Stimulated activated naive B cell treated with anti-CD40 and anti-IgM and Interleukin-4, amounts not matched to agents 10 μg/mL and 1 μg/mL and 100 μg/mL, for 72 hours (primary cell): ENCODE measurements around the gene MYO16.
A peak's percentile ranks its signal among the peaks of the same experiment; 100 is the strongest.

Experiments used
- ATAC-seq, 2 donors: fragments of 150-1000 bp; cut with Tn5 transposase; replicated peaks; 2 replicates each; pipeline ENCODE4 v1.10.0; 2021; ENCODE audit warnings: moderate library complexity in 1 of 2
- DNase-seq: peaks from one replicate; pipeline ENCODE4 v3.0.0; 2021
- H3K27ac Mint-ChIP-seq: one replicate; pipeline ENCODE4 v1.8.0; 2022; ENCODE audit warnings: mild to moderate bottlenecking, mixed read lengths
- H3K27me3 Mint-ChIP-seq, 2 donors: one replicate each; pipeline ENCODE4 v1.8.0; 2022; ENCODE audit warnings: mixed read lengths in 2 of 2
- H3K36me3 Mint-ChIP-seq, 2 donors: one replicate each; pipeline ENCODE4 v1.8.0; 2022; ENCODE audit warnings: mixed read lengths in 2 of 2, mild to moderate bottlenecking in 1 of 2
- H3K4me1 Mint-ChIP-seq, 2 donors: one replicate each; pipeline ENCODE4 v1.8.0; 2022; ENCODE audit warnings: mixed read lengths in 2 of 2, mild to moderate bottlenecking in 1 of 2
- H3K4me3 Mint-ChIP-seq, 2 donors: one replicate each; pipeline ENCODE4 v1.8.0; 2022; ENCODE audit warnings: mild to moderate bottlenecking in 2 of 2, mixed read lengths in 2 of 2, moderate library complexity in 1 of 2
- H3K9me3 Mint-ChIP-seq, 2 donors: one replicate each; pipeline ENCODE4 v1.8.0; 2022; ENCODE audit warnings: mixed read lengths in 2 of 2, mild to moderate bottlenecking in 1 of 2

MYO16 gene

DNA sequence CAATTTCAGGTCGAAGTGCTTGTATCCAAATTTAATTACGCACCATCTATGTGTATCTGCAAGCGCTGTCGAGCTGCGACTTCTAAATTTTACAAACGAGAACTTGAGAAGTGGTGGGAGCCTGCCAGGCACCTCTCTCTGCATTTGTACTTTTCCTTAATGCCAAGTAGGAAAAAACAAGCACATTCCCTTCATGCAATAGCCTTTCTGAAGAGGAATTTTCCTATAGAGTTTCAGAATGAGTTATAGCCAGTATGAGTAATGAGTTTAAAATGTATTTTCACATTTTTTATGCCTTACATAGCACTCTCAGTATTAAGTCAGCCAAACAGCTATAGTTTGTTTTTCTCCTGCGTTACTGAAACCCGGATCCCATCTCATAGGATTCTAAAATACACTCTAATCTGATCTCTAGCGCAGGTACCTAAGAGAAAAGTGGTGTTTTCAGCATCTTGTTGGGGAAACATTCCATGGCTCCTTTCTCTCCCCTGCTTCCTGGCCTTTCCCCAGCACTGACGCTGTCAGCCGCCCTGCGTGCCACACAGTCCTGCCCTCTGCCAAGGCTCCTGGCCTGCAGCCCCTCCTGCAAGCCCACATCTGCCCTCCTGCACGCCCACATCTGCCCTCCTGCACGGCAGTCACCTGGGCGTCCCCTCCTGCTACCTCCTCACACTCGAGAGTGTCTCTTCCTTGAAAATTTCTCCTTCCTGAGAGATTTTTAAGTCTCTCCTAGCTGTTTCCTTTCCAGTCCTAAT lies 526.9 kb downstream of the MYO16 start:
- Mint-ChIP-seq H3K27ac (peak overlapping the region; percentile 28), H3K27me3 (peaks cover 41% of the 10 kb centered on the region in 2 donors), H3K36me3 (no peaks in the 10 kb centered on the region), H3K4me1 (peaks cover 24 to 39% of the 10 kb centered on the region in 2 donors), H3K9me3 (no peaks in the 10 kb centered on the region), H3K4me3 (no peak overlapping the region)
- ATAC-seq, result no peak
- DNase-seq, result no peak

DNA sequence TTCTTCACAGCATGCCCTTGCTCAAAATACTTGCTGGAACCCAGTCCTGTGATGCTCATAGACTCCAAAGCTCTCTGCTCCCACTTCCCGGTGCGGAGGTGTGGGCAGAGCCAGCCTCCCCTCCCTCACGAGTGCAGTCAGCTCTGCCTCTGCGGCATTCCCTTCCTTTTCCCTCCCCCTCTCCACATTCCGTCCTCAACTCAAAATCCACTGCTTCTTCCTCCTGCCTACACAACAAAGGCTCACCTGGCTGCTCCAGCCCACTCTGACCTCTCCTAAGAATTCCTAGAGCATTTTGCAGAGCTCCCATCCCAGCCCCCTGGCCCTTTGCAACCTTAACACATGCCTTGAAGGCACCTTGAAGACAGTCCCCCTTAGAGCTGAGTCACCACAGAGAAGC lies 527.9 kb downstream of the MYO16 start:
- peaks cover 41% of the 10 kb centered on the region in 2 donors for H3K27me3 Mint-ChIP-seq
- H3K9me3 Mint-ChIP-seq, result no peaks in the 10 kb centered on the region
- ATAC-seq (no peak), DNase-seq (no peak)
- H3K27ac Mint-ChIP-seq, result no peak overlapping the region
- H3K36me3 Mint-ChIP-seq, result no peaks in the 10 kb centered on the region
- peaks cover 26 to 46% of the 10 kb centered on the region in 2 donors for H3K4me1 Mint-ChIP-seq
- H3K4me3 Mint-ChIP-seq, result no peak overlapping the region

DNA sequence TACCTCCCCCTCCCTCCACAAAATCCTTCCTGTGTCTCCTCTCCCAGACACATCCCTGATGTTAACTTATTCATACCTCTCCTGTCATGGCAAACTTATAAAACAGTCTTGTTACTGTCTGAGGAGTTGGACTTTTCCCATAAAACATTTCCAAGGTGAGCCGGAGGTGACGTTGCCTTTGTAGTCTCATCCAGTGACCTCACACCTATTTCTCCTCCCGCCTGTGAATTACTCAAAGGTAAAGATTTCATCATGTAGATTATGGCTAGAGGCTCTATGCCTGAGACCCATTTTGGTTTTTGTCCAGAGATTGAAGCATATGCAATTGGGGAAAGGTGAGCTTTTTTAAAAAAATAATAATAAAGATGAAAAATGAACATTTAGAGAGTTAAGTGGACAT lies 529.0 kb downstream of the MYO16 start:
- Mint-ChIP-seq H3K4me1 (peaks cover 33 to 57% of the 10 kb centered on the region in 2 donors), H3K9me3 (peaks cover 0 to 3% of the 10 kb centered on the region in 2 donors), H3K4me3 (no peak overlapping the region), H3K27ac (no peak overlapping the region), H3K36me3 (no peaks in the 10 kb centered on the region), H3K27me3 (peaks cover 36 to 41% of the 10 kb centered on the region in 2 donors)
- ATAC-seq (no peak), DNase-seq (no peak)

DNA sequence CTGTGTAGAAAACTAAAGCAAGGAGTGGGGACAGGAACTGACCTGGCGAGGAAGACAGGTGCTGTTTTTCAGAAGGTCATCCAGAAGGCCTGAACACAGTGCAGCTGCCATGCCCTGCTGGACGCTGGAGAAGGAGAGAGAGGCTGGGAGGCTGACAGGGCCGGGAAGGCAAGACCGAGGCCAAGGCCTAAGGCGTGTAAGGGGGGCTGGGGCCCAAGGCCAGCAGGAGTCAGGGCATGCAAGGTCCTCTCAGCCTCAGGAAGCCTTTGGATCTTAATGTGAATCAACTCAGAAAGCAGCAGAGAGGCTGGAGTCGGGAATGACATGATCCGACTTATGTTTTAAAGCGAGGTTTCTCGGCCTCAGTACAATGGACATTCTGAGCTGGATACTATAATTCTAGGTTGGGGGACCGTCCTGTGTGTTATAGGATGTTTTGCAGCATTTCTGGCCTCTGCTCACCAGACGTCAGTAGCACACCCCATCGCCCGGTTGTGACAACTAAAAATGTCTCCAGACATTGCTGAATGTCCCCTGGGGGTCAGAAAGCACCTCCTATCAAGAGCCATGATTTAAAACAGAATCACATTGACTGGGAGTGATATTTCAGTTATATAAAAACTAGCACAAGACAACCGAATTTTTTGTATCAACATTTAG lies 530.4 kb downstream of the MYO16 start:
- Mint-ChIP-seq H3K36me3 (no peaks in the 10 kb centered on the region), H3K4me1 (peaks cover 32 to 52% of the 10 kb centered on the region in 2 donors), H3K27me3 (peaks cover 35 to 36% of the 10 kb centered on the region in 2 donors), H3K4me3 (no peak overlapping the region), H3K9me3 (peaks cover 0 to 4% of the 10 kb centered on the region in 2 donors), H3K27ac (no peak overlapping the region)
- DNase-seq (peak; percentile 18), ATAC-seq (peak in 1 of 2 donors; percentile 16)

DNA sequence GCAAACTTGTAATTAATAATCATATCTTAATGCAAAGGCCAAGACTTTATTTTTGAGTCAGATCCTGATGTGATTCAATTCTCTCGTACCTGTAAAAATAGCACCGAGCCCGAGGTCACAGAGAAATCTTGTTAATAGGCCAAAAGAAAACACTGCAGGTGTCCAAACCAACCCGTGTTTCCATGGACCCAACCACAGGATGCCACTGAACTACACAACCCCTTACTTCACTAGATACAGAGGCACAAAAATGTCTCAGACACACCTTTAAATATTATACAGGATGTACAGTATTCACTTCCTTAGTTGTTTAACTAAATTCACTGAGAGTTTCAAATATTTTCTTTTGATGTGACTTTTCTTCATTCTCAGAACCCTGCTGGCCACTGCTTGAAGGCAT lies 530.9 kb downstream of the MYO16 start:
- H3K27me3 Mint-ChIP-seq, result peaks cover 29 to 34% of the 10 kb centered on the region in 2 donors
- no peak for ATAC-seq
- H3K27ac Mint-ChIP-seq, result no peak overlapping the region
- H3K36me3 Mint-ChIP-seq, result no peaks in the 10 kb centered on the region
- H3K4me1 Mint-ChIP-seq, result peaks cover 28 to 47% of the 10 kb centered on the region in 2 donors
- H3K9me3 Mint-ChIP-seq, result peaks cover 0 to 4% of the 10 kb centered on the region in 2 donors
- H3K4me3 Mint-ChIP-seq, result no peak overlapping the region
- no peak for DNase-seq

DNA sequence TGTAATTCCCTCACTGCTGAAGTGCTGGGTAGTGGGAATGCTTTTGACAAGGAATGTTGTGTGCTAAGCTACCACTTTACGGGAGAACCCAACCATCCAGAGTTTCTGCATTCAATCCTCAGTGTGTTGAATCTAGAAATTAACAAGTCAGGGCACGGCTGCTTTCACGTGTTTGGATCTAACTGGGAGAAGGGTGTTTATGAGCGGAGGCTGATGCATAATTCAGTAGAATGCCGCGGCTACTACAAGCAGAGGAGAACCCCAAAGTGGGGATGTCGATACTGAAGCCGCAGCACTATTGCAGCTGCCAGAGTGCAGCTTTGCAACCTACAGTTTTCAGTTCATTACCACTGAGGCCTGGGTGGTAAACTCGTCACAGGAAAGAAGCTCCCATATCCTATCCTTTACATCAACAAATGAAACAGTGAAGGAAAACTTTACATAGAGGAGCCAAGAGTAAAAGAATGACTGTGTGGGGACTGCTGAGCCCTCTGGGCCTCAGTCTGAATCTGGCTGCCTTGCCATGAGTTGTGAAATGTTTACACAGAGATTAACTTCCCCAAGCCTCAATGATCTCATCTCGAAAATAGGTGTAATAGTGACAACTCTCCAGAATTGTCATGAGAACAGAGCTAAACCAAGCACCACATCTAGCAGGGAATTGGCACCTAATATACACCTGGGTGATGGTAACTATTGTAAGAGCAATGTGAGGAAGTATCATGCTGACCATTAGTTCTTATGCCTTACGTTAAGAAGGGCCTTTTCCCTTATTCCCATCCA lies 531.7 kb downstream of the MYO16 start:
- no peak for ATAC-seq
- Mint-ChIP-seq H3K27me3 (peaks cover 26 to 37% of the 10 kb centered on the region in 2 donors), H3K4me3 (no peak overlapping the region), H3K36me3 (no peaks in the 10 kb centered on the region), H3K4me1 (peaks cover 28 to 47% of the 10 kb centered on the region in 2 donors), H3K9me3 (peaks cover 0 to 4% of the 10 kb centered on the region in 2 donors), H3K27ac (no peak overlapping the region)
- no peak for DNase-seq

DNA sequence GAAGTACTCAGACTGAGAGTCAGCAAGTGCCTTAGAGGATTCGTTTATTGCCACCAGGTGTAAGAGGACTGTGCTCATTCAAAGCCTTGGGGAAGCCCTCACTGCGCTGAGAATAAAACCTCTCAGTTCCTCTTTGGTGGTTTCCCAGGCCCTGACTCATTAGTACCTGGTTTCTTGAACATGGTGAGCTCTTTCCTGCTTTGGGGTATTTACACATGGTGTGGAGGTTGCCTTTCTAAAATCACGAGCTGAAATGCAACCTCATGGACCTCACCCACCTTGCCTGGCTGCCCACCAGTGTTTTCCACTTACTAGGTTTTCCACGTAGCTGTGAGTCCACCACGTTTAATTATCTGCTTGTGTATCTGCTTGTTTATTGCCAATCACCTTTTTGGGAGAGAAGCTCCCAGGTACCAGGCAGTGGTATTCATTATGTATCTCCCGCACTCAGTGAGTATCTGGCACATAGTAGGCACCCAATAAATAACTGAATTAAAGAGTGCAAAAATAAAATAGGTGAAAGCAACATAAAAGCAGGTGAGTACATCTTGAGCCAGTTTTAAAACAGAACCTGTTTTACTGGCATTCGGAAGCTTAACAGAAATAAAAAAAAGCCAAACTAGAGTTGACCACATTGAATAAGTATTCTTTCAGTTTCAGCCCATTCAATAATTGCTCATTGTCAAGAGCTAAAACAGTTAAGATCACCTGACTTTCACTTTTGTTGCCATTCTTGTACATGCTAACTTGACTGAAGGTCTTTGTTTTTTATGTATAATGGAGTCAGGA lies 533.0 kb downstream of the MYO16 start:
- ATAC-seq (peak; percentile 97 to 98), DNase-seq (peak; percentile 87)
- Mint-ChIP-seq H3K4me3 (peak overlapping the region; percentile 27 to 59), H3K4me1 (peaks cover 23 to 42% of the 10 kb centered on the region in 2 donors), H3K27ac (peak overlapping the region; percentile 90), H3K9me3 (peaks cover 0 to 4% of the 10 kb centered on the region in 2 donors), H3K36me3 (no peaks in the 10 kb centered on the region), H3K27me3 (peaks cover 25 to 37% of the 10 kb centered on the region in 2 donors)

DNA sequence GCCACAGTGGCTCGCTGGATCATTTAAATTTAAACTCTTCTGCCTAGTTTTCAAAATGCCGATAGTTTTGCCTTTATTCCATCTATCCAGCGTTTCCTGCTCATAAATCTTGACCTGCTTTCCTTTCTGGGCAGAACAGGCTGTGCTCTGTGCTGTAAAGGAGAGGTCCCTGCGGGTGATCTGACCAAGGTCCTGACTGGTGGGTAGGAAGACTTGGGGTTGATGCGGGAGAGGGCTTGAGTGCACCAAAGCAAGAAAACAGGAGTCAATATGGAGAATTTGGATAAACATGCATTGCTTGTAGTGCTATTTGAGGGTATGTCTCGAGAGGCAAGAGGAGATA lies 533.6 kb downstream of the MYO16 start:
- ATAC-seq, result no peak
- Mint-ChIP-seq H3K27me3 (peaks cover 19 to 31% of the 10 kb centered on the region in 2 donors), H3K36me3 (no peaks in the 10 kb centered on the region), H3K9me3 (peaks cover 0 to 4% of the 10 kb centered on the region in 2 donors), H3K27ac (no peak overlapping the region), H3K4me3 (peak overlapping the region; percentile 8 to 28), H3K4me1 (peaks cover 23 to 42% of the 10 kb centered on the region in 2 donors)
- DNase-seq, result no peak

DNA sequence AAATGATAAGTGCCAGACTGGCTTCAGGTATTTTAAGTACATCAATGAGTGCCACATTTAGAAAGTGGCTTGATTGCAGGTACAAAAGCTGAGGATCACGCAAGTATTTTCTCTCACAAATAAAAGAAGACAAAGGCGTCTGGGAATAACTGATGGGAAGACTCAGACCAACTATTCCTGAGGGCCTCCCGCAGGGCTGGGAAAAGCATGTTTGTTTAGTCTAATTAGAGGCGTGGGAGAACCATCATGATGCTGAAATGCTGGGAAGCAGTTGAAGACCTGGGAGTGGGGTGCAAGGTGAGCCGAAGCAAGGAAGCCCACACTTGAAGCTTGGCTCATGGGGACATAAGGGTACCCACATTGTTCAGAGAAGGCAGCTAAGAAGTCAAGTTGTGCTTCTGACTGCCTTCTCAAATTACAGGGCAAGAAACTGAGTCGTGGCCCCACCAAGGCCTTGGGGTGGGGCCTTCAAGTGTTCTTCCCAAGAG lies 536.0 kb downstream of the MYO16 start:
- Mint-ChIP-seq H3K4me3 (no peak overlapping the region), H3K27ac (no peak overlapping the region), H3K36me3 (no peaks in the 10 kb centered on the region), H3K27me3 (peaks cover 10 to 33% of the 10 kb centered on the region in 2 donors), H3K4me1 (peaks cover 20 to 30% of the 10 kb centered on the region in 2 donors), H3K9me3 (peaks cover 0 to 4% of the 10 kb centered on the region in 2 donors)
- no peak for ATAC-seq
- no peak for DNase-seq

DNA sequence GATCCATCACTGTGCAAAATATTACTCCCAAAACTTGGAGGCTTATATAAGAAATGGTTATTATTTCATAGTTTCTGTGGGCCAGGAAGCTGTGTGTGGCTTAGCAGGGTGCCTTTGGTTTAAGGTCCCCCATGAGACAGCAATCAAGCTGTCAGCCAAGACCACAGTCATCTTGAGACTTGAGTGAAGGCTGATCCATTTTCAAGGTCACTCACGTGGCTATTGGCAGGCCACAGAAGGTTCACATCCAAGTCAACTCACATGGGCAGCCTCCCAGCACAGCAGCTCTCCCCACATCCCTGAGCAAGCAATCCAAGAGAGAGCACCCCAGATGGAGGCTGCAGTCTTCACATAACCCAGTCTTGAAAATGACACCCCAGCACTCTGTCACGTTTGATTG lies 537.4 kb downstream of the MYO16 start:
- H3K36me3 Mint-ChIP-seq, result no peaks in the 10 kb centered on the region
- ATAC-seq, result no peak
- no peak for DNase-seq
- H3K27me3 Mint-ChIP-seq, result peaks cover 10 to 33% of the 10 kb centered on the region in 2 donors
- no peak overlapping the region for H3K27ac Mint-ChIP-seq
- peaks cover 0 to 4% of the 10 kb centered on the region in 2 donors for H3K9me3 Mint-ChIP-seq
- H3K4me3 Mint-ChIP-seq, result no peak overlapping the region
- H3K4me1 Mint-ChIP-seq, result peaks cover 10 to 19% of the 10 kb centered on the region in 2 donors

DNA sequence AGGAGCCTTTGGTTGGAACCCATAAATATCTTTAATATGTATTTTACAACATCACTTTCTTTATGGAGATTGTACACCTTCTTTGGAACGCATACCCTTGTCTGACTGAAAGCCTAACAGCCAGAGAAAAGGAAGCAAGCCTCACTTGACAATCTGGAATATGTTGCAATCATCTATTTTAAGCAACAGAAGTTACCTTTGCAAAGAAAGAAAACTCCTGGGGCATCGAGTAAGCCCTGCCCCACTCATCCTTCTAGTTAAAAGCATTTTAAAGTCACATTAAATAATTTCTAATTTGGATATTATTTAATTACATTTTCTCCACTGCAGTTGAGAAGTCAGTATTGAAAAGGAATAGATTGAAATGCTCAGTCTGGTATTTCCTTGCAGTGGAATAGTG lies 542.7 kb downstream of the MYO16 start:
- Mint-ChIP-seq H3K4me1 (no peaks in the 10 kb centered on the region), H3K27me3 (peaks cover 11 to 21% of the 10 kb centered on the region in 2 donors), H3K9me3 (peaks cover 0 to 2% of the 10 kb centered on the region in 2 donors), H3K4me3 (no peak overlapping the region), H3K36me3 (no peaks in the 10 kb centered on the region), H3K27ac (no peak overlapping the region)
- DNase-seq (no peak), ATAC-seq (no peak)

DNA sequence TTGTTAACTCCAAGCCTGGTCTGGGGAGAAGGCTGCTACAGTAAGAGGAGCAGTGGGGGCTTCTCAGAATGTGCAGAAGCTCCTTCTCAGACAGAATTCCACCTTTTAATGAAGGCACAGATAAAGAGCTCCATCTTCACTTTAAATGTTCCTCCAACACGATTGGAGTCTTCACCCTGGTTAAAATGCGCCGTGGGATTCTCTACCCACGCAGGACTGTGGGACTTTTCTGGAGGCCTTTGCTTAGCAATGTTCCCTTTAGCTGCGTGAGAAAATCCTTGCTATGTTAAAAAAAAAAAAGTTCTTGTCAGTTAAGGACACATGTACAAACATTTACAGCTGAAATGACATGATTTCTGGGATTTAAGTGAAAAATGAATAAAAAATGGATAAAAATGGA lies 546.3 kb downstream of the MYO16 start:
- H3K27ac Mint-ChIP-seq, result no peak overlapping the region
- H3K4me3 Mint-ChIP-seq, result no peak overlapping the region
- H3K27me3 Mint-ChIP-seq, result peaks cover 14 to 20% of the 10 kb centered on the region in 2 donors
- DNase-seq, result no peak
- H3K36me3 Mint-ChIP-seq, result no peaks in the 10 kb centered on the region
- H3K4me1 Mint-ChIP-seq, result no peaks in the 10 kb centered on the region
- peaks cover 0 to 2% of the 10 kb centered on the region in 2 donors for H3K9me3 Mint-ChIP-seq
- ATAC-seq, result no peak

DNA sequence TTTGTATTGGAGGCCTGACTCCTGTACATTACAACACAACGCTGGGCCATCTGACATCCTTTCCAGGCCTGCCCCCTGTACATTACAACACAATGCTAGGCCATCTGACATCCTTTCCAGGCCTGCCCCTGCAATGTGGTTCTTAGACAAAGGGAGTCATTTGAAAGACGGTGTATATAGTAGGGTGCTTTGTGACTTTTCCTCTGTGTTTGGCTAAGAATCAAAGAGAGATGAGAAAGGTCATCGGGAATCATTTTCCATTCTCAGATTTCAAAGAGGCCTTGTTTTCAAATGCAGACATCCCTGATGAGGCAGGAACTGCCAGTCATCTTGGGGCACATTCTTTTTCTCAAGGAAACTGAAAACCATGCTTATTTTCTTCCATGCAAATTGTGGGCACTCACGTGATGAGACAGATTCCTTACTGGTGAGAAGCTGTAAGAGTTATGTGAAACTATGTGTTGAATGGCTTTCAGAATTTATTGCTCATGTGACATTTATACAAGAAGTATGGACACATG lies 551.6 kb downstream of the MYO16 start:
- Mint-ChIP-seq H3K36me3 (no peaks in the 10 kb centered on the region), H3K27ac (no peak overlapping the region), H3K4me1 (peaks cover 0 to 1% of the 10 kb centered on the region in 2 donors), H3K4me3 (no peak overlapping the region), H3K9me3 (peaks cover 0 to 2% of the 10 kb centered on the region in 2 donors), H3K27me3 (peaks cover 12 to 34% of the 10 kb centered on the region in 2 donors)
- DNase-seq, result no peak
- no peak for ATAC-seq
